ENCODE measurements around the gene CFAP61.
A peak's percentile ranks its signal among the peaks of the same experiment; 100 is the strongest.
"Not testable (repeated sequence)": the region's sequence is repeated elsewhere in the genome, so short reads cannot be mapped to it uniquely, and the experiment has no call there.

The CFAP61 gene

DNA sequence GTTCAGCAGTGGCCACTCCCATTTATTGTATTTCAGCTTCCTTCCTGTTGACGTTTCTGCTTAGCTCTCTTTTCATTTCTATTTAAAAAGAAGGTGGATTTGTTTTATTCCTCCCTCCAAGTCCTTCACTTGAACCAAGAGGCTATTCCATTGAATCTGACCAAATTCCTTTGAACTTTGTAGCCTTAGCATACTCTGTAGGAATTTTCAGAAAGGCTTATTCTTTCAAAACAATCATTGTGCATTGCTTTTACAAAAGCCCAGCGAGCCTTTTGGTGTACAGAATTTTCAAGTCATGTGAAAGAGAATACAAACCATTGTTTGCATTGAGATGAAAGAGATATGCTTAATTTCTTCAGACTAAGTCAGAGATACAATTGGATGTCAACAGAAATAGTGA lies 164.6 kb downstream of the CFAP61 start:
- H3K27me3 Mint-ChIP-seq, result peaks cover 10% of the 10 kb centered on the region
- H3K4me1 Mint-ChIP-seq, result no peaks in the 10 kb centered on the region
- H3K9me3 Mint-ChIP-seq, result no peaks in the 10 kb centered on the region
- H3K36me3 Mint-ChIP-seq, result no peaks in the 10 kb centered on the region
- no peak overlapping the region for H3K27ac Mint-ChIP-seq
- no peak overlapping the region for H3K4me3 Mint-ChIP-seq

GRCh38 chr20:20217621-20218020 lies 165.3 kb downstream of the CFAP61 start:
- Mint-ChIP-seq H3K4me3 (no peak overlapping the region), H3K27ac (no peak overlapping the region), H3K4me1 (no peaks in the 10 kb centered on the region), H3K27me3 (peaks cover 13% of the 10 kb centered on the region), H3K9me3 (no peaks in the 10 kb centered on the region), H3K36me3 (no peaks in the 10 kb centered on the region)

- H3K4me3 Mint-ChIP-seq, H3K4me1 Mint-ChIP-seq, H3K27ac Mint-ChIP-seq, H3K9me3 Mint-ChIP-seq, H3K36me3 Mint-ChIP-seq: not testable (repeated sequence)
- H3K27me3 Mint-ChIP-seq, result peaks cover 13% of the 10 kb centered on the region
These were observed 165.8 kb downstream of the CFAP61 start for GRCh38 chr20:20218106-20218505.

- H3K4me1 Mint-ChIP-seq, result no peaks in the 10 kb centered on the region
- H3K36me3 Mint-ChIP-seq, result no peaks in the 10 kb centered on the region
- H3K9me3 Mint-ChIP-seq, result no peaks in the 10 kb centered on the region
- peaks cover 16% of the 10 kb centered on the region for H3K27me3 Mint-ChIP-seq
- no peak overlapping the region for H3K4me3 Mint-ChIP-seq
- H3K27ac Mint-ChIP-seq, result no peak overlapping the region
These were observed 166.7 kb downstream of the CFAP61 start for GRCh38 chr20:20219016-20219415.

DNA sequence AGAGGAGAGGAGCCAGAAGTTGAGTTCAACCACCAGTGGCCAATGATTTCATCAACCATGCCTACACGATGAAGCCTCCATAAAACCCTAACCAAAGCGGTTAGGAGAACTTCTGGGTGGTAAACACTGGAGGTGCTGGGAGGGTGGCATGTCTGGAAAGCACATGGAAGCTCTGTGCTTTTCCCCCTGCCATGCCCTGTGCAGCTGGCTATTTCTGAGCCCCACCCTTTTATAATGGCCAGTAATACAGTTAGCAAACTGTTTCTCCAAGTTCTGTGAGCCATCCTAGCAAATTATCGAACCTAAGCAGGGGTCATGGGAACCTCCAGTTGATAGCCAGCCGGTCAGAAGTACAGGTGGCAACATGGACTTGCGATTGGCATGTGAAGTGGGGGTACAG lies 167.8 kb downstream of the CFAP61 start:
- Mint-ChIP-seq H3K4me1 (no peaks in the 10 kb centered on the region), H3K27ac (no peak overlapping the region), H3K36me3 (no peaks in the 10 kb centered on the region), H3K27me3 (peaks cover 12% of the 10 kb centered on the region), H3K4me3 (no peak overlapping the region), H3K9me3 (no peaks in the 10 kb centered on the region)

- no peaks in the 10 kb centered on the region for H3K9me3 Mint-ChIP-seq
- H3K27me3 Mint-ChIP-seq, result peaks cover 8% of the 10 kb centered on the region
- no peaks in the 10 kb centered on the region for H3K4me1 Mint-ChIP-seq
- no peak overlapping the region for H3K27ac Mint-ChIP-seq
- H3K4me3 Mint-ChIP-seq, result no peak overlapping the region
- no peaks in the 10 kb centered on the region for H3K36me3 Mint-ChIP-seq
These were observed 171.6 kb downstream of the CFAP61 start for GRCh38 chr20:20223981-20224380.

DNA sequence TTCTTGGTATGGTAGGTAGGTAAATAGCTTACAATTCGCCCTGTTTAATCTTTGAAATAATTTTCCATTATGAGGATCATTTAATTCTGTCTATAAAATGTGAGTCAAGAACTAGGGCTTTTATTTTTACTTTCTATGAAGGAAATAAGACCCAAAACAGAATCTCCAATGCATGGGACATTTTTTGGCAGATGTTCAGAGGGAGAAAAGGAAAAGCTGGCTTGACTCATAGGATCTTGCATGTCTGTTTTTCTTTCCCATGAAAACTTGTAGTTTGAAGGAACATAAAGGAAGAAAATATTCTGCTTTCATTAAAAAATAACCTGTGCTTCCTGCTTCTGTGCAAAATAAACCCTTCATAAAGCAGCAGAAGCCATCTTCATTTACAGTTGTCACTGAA lies 172.5 kb downstream of the CFAP61 start:
- H3K27ac Mint-ChIP-seq, result no peak overlapping the region
- no peaks in the 10 kb centered on the region for H3K4me1 Mint-ChIP-seq
- H3K9me3 Mint-ChIP-seq, result no peaks in the 10 kb centered on the region
- no peak overlapping the region for H3K4me3 Mint-ChIP-seq
- H3K36me3 Mint-ChIP-seq, result no peaks in the 10 kb centered on the region
- peaks cover 8% of the 10 kb centered on the region for H3K27me3 Mint-ChIP-seq

GRCh38 chr20:20225325-20226043 lies 173.2 kb downstream of the CFAP61 start:
- no peak overlapping the region for H3K4me3 Mint-ChIP-seq
- no peak overlapping the region for H3K27ac Mint-ChIP-seq
- H3K4me1 Mint-ChIP-seq, result no peaks in the 10 kb centered on the region
- peaks cover 6% of the 10 kb centered on the region for H3K27me3 Mint-ChIP-seq
- no peaks in the 10 kb centered on the region for H3K9me3 Mint-ChIP-seq
- no peaks in the 10 kb centered on the region for H3K36me3 Mint-ChIP-seq

DNA sequence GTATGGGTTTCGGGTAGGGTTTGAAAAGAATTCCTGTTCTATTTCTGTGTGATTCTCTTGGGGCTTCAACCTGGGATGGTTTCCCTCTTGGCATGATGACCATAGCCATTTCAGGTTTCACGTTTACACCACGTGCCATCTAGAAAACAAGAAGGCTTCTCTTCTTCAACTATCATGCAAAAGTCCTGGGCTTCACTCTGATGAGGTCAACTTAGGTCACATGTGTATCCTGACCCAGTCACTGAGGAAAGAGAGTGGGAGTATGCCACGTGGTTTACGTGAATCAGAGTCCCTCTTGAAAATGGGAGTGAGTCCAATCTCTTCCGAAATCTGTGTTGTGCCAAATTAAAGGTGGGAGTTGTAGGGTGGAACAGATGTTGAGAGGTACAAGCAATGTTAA lies 174.2 kb downstream of the CFAP61 start:
- Mint-ChIP-seq H3K27me3 (peaks cover 6% of the 10 kb centered on the region), H3K9me3 (no peaks in the 10 kb centered on the region), H3K36me3 (no peaks in the 10 kb centered on the region), H3K27ac (peak overlapping the region; percentile 51), H3K4me3 (no peak overlapping the region), H3K4me1 (no peaks in the 10 kb centered on the region)

- no peak overlapping the region for H3K4me3 Mint-ChIP-seq
- H3K36me3 Mint-ChIP-seq, result no peaks in the 10 kb centered on the region
These were observed 174.8 kb downstream of the CFAP61 start for GRCh38 chr20:20227013-20227571.

GRCh38 chr20:20228351-20228750 lies 176.0 kb downstream of the CFAP61 start:
- H3K9me3 Mint-ChIP-seq, result no peaks in the 10 kb centered on the region
- H3K4me1 Mint-ChIP-seq, result no peaks in the 10 kb centered on the region
- H3K27me3 Mint-ChIP-seq, result peaks cover 5% of the 10 kb centered on the region
- no peak overlapping the region for H3K27ac Mint-ChIP-seq
- no peak overlapping the region for H3K4me3 Mint-ChIP-seq
- H3K36me3 Mint-ChIP-seq, result no peaks in the 10 kb centered on the region

More at GRCh38 chr20:20227013-20227571, 174.8 kb downstream of the CFAP61 start:
- Mint-ChIP-seq H3K27ac (no peak overlapping the region), H3K9me3 (no peaks in the 10 kb centered on the region), H3K4me1 (no peaks in the 10 kb centered on the region), H3K27me3 (peaks cover 6% of the 10 kb centered on the region)

GRCh38 chr20:20229595-20229994 lies 177.3 kb downstream of the CFAP61 start:
- Mint-ChIP-seq H3K4me1 (no peaks in the 10 kb centered on the region), H3K27me3 (peaks cover 2% of the 10 kb centered on the region), H3K27ac (no peak overlapping the region), H3K4me3 (no peak overlapping the region), H3K9me3 (no peaks in the 10 kb centered on the region), H3K36me3 (no peaks in the 10 kb centered on the region)

- Mint-ChIP-seq H3K4me3 (no peak overlapping the region), H3K36me3 (no peaks in the 10 kb centered on the region), H3K9me3 (no peaks in the 10 kb centered on the region), H3K27me3 (peaks cover 2% of the 10 kb centered on the region), H3K27ac (no peak overlapping the region), H3K4me1 (no peaks in the 10 kb centered on the region)
These were observed 178.4 kb downstream of the CFAP61 start for GRCh38 chr20:20230741-20231140.

DNA sequence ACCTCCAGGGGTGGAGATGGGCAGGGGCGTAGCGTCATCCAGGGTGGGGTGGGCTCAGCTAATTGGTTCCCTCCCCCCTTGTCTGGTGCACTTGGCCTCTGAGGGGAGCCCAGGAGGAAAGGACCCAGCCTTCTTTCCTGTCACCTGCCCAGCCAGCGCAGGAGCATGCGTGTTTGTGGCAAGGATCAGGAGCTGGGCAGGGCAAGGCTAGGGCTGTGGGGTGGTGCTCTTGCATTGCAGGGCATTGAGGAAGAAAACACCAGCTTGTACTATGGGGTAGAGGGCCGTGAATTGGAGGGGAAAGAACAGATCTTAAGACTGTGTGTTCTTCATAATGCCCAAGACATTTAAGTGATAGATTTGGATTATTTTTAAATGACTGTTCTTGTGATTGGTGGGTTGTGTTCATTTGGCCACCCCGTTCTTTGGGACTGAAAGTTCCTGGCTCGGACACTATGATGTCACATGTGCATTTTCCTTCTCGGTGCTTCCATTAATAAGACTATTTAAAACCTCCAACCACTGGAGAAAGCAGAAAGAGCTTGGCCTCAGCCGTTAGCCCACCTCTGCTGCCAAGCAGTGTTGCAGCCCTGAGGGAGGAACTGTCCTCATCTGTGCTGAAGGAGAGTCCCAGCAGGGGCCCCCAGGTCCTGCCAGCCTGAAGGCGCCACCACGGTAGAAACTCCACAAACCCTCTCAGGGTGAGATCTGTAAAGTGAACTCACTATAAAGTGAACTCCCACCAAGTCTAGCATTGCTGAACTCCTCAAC lies 179.4 kb downstream of the CFAP61 start:
- Mint-ChIP-seq H3K9me3 (no peaks in the 10 kb centered on the region), H3K27me3 (peaks cover 2% of the 10 kb centered on the region), H3K36me3 (no peaks in the 10 kb centered on the region), H3K4me1 (no peaks in the 10 kb centered on the region), H3K27ac (no peak overlapping the region), H3K4me3 (no peak overlapping the region)

GRCh38 chr20:20233041-20233514 lies 180.7 kb downstream of the CFAP61 start:
- H3K36me3 Mint-ChIP-seq, result no peaks in the 10 kb centered on the region
- no peaks in the 10 kb centered on the region for H3K4me1 Mint-ChIP-seq
- no peak overlapping the region for H3K27ac Mint-ChIP-seq
- peaks cover 2% of the 10 kb centered on the region for H3K27me3 Mint-ChIP-seq
- H3K9me3 Mint-ChIP-seq, result no peaks in the 10 kb centered on the region
- no peak overlapping the region for H3K4me3 Mint-ChIP-seq

DNA sequence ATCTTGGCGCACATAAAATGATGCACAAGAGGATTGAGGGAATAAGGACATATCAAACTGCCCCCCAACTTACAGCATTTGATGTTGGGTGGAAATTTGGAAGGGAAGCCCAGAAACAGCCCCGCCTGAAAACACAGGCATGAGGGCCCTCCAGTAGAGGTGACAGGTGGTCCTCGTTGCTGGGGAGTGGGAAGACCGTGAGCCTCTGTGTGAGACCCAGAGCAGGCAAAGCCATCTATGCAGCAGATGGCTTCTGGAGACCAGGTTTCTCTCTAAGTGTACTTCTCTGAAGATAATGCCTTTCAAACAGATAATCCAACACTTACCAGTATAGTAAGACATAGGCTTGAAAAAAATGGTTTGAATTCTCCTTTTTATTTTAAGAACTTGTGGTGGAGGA lies 183.3 kb downstream of the CFAP61 start:
- no peak overlapping the region for H3K27ac Mint-ChIP-seq
- no peak overlapping the region for H3K4me3 Mint-ChIP-seq
- H3K9me3 Mint-ChIP-seq, result no peaks in the 10 kb centered on the region
- H3K4me1 Mint-ChIP-seq, result no peaks in the 10 kb centered on the region
- H3K36me3 Mint-ChIP-seq, result no peaks in the 10 kb centered on the region
- H3K27me3 Mint-ChIP-seq, result peaks cover 2% of the 10 kb centered on the region

Data from activated naive CD4-positive, alpha-beta T cell treated with anti-CD3 and anti-CD28 coated beads, Interleukin-2, amount 50 U/mL, for 24 hours (primary cell).